GM06990 (cell line): ENCODE data around the gene TEX2.
A peak's percentile ranks its signal among the peaks of the same experiment; 100 is the strongest.

ENCODE experiments used
- DNase-seq: peaks from one replicate; pipeline ENCODE4 v3.0.0-alpha.2; 2011; ENCODE audit not compliant: insufficient read length; ENCODE audit errors: extremely low read depth
- H3K27me3 ChIP-seq: replicated peaks from 2 replicates; pipeline ENCODE4 v1.6.0; 2011; ENCODE audit warnings: low read length; ENCODE audit not compliant: control insufficient read depth, insufficient read depth
- H3K36me3 ChIP-seq: 2 replicates; pipeline ENCODE4 v1.5.1; 2011; ENCODE audit warnings: low read length; ENCODE audit not compliant: control insufficient read depth, insufficient read depth
- H3K4me3 ChIP-seq: replicated peaks from 2 replicates; pipeline ENCODE4 v1.5.1; 2011; ENCODE audit warnings: low read depth, mild to moderate bottlenecking, control low read depth, low read length
- CTCF ChIP-seq: IDR thresholded peaks from 2 replicates; pipeline ENCODE4 v1.5.1; 2011; ENCODE audit warnings: low read length, control low read depth, mild to moderate bottlenecking, inconsistent platforms; ENCODE audit not compliant: insufficient read depth, poor library complexity, severe bottlenecking

Gene TEX2

GRCh38 chr17:64138441-64138840 is 124.6 kb downstream of the TEX2 start:
- no peak for TF ChIP-seq CTCF
- Histone ChIP-seq H3K27me3 (no peaks in the 10 kb centered on the region), H3K36me3 (no peaks in the 10 kb centered on the region), H3K4me3 (no peak overlapping the region)
- DNase-seq: no peak

- TF ChIP-seq CTCF: no peak
- Histone ChIP-seq H3K27me3 (no peaks in the 10 kb centered on the region), H3K36me3 (no peaks in the 10 kb centered on the region), H3K4me3 (no peak overlapping the region)
- DNase-seq: no peak
Observed at GRCh38 chr17:64135000-64135399, 128.1 kb downstream of the TEX2 start.

- no peaks in the 10 kb centered on the region for H3K27me3 ChIP-seq
- TF ChIP-seq CTCF: no peak
- DNase-seq: no peak
- no peak overlapping the region for H3K4me3 ChIP-seq
- H3K36me3 ChIP-seq: no peaks in the 10 kb centered on the region
Observed at GRCh38 chr17:64134216-64134970, 128.7 kb downstream of the TEX2 start.

GRCh38 chr17:64133546-64134215 is 129.4 kb downstream of the TEX2 start:
- Histone ChIP-seq H3K4me3 (no peak overlapping the region), H3K27me3 (no peaks in the 10 kb centered on the region)
- TF ChIP-seq CTCF: peak; percentile 44

GRCh38 chr17:64131606-64132270 is 131.3 kb downstream of the TEX2 start:
- no peak for TF ChIP-seq CTCF
- H3K4me3 ChIP-seq: peak overlapping the region; percentile 0; the same call in 1 of the 2 replicates
- DNase-seq: peak; percentile 59
- H3K36me3 ChIP-seq: no peaks in the 10 kb centered on the region
- H3K27me3 ChIP-seq: no peaks in the 10 kb centered on the region

More at GRCh38 chr17:64133546-64134215, 129.4 kb downstream of the TEX2 start:
- peak; percentile 44 for DNase-seq
- no peaks in the 10 kb centered on the region for H3K36me3 ChIP-seq
